Duodenal mucosa (tissue), 2 donors: ENCODE results near the gene SLITRK4.
A peak's percentile ranks its signal among the peaks of the same experiment; 100 is the strongest.

ENCODE experiments used
- H3K27ac ChIP-seq: one replicate; pipeline ENCODE4 v1.7.0; 2013; ENCODE audit warnings: low read depth, low read length
- H3K27me3 ChIP-seq, 2 donors: one replicate each; pipeline ENCODE4 v1.7.0; 2013; ENCODE audit warnings: low read length in 2 of 2, control low read depth in 1 of 2; ENCODE audit not compliant: insufficient read depth in 2 of 2, control insufficient read depth in 1 of 2
- H3K36me3 ChIP-seq, 2 donors: one replicate each; pipeline ENCODE4 v1.7.0; 2013; ENCODE audit warnings: low read length in 2 of 2, control low read depth in 1 of 2; ENCODE audit not compliant: insufficient read depth in 2 of 2, control insufficient read depth in 1 of 2
- H3K4me1 ChIP-seq, 2 donors: one replicate each; pipeline ENCODE4 v1.7.0; 2013; ENCODE audit warnings: low read length in 2 of 2, control low read depth in 1 of 2; ENCODE audit not compliant: insufficient read depth in 2 of 2, control insufficient read depth in 1 of 2
- H3K4me3 ChIP-seq, 2 donors: one replicate each; pipeline ENCODE4 v1.7.0; 2013; ENCODE audit warnings: low read length in 2 of 2, low read depth in 1 of 2
- H3K9ac ChIP-seq, 2 donors: one replicate each; pipeline ENCODE4 v1.7.0; 2013; ENCODE audit warnings: low read length in 2 of 2, low read depth in 1 of 2
- H3K9me3 ChIP-seq, 2 donors: one replicate each; pipeline ENCODE4 v1.7.0; 2013; ENCODE audit warnings: low read length in 2 of 2, control low read depth in 1 of 2; ENCODE audit not compliant: control insufficient read depth in 1 of 2

The SLITRK4 gene

GRCh38 chrX:143635915-143636314 lies at the start of gene SLITRK4:
Gene SLITRK4 (minus strand): TSS chrX:143636101. CDS start chrX:143631108, 4,993 bp downstream.
- H3K9ac ChIP-seq = no peak within 1 kb of the TSS
- H3K27me3 ChIP-seq = no peaks in the 10 kb centered on the region
- no peaks in the 10 kb centered on the region for H3K4me1 ChIP-seq
- H3K36me3 ChIP-seq = no peaks in the 10 kb centered on the region
- peak within 1 kb of the TSS in 1 of 2 donors; percentile 15 for H3K4me3 ChIP-seq
- no peak within 1 kb of the TSS for H3K27ac ChIP-seq
- no peaks in the 10 kb centered on the region for H3K9me3 ChIP-seq

- no peak overlapping the region for H3K27ac ChIP-seq
- no peak overlapping the region for H3K9ac ChIP-seq
- H3K4me1 ChIP-seq = no peaks in the 10 kb centered on the region
- H3K9me3 ChIP-seq = no peaks in the 10 kb centered on the region
- H3K27me3 ChIP-seq = no peaks in the 10 kb centered on the region
- H3K36me3 ChIP-seq = no peaks in the 10 kb centered on the region
- no peak overlapping the region for H3K4me3 ChIP-seq
These were observed 47.6 kb upstream of the SLITRK4 start for GRCh38 chrX:143683486-143683885.

GRCh38 chrX:143674926-143675325 lies 39.0 kb upstream of the SLITRK4 start:
- Histone ChIP-seq H3K9ac (no peak overlapping the region), H3K4me1 (no peaks in the 10 kb centered on the region), H3K4me3 (no peak overlapping the region), H3K27ac (no peak overlapping the region), H3K36me3 (no peaks in the 10 kb centered on the region), H3K27me3 (no peaks in the 10 kb centered on the region), H3K9me3 (no peaks in the 10 kb centered on the region)

- Histone ChIP-seq H3K9ac (no peak overlapping the region), H3K36me3 (no peaks in the 10 kb centered on the region), H3K27ac (no peak overlapping the region), H3K9me3 (no peaks in the 10 kb centered on the region), H3K4me3 (no peak overlapping the region), H3K4me1 (no peaks in the 10 kb centered on the region), H3K27me3 (no peaks in the 10 kb centered on the region)
These were observed 33.5 kb upstream of the SLITRK4 start for GRCh38 chrX:143669395-143669794.

GRCh38 chrX:143664302-143664701 lies 28.4 kb upstream of the SLITRK4 start:
- H3K4me1 ChIP-seq = no peaks in the 10 kb centered on the region
- H3K9ac ChIP-seq = no peak overlapping the region
- no peaks in the 10 kb centered on the region for H3K9me3 ChIP-seq
- H3K27me3 ChIP-seq = no peaks in the 10 kb centered on the region
- no peak overlapping the region for H3K4me3 ChIP-seq
- H3K27ac ChIP-seq = no peak overlapping the region
- H3K36me3 ChIP-seq = no peaks in the 10 kb centered on the region

- Histone ChIP-seq H3K4me1 (no peaks in the 10 kb centered on the region), H3K27ac (no peak overlapping the region), H3K9me3 (no peaks in the 10 kb centered on the region), H3K4me3 (no peak overlapping the region), H3K36me3 (no peaks in the 10 kb centered on the region), H3K9ac (no peak overlapping the region), H3K27me3 (no peaks in the 10 kb centered on the region)
These were observed 27.9 kb upstream of the SLITRK4 start for GRCh38 chrX:143663755-143664154.

- no peak overlapping the region for H3K27ac ChIP-seq
- no peaks in the 10 kb centered on the region for H3K27me3 ChIP-seq
- no peak overlapping the region for H3K9ac ChIP-seq
- H3K9me3 ChIP-seq = no peaks in the 10 kb centered on the region
- H3K36me3 ChIP-seq = no peaks in the 10 kb centered on the region
- H3K4me3 ChIP-seq = no peak overlapping the region
- H3K4me1 ChIP-seq = no peaks in the 10 kb centered on the region
These were observed 25.4 kb upstream of the SLITRK4 start for GRCh38 chrX:143661286-143661685.

GRCh38 chrX:143648705-143649104 lies 12.8 kb upstream of the SLITRK4 start:
- no peaks in the 10 kb centered on the region for H3K36me3 ChIP-seq
- H3K27me3 ChIP-seq = no peaks in the 10 kb centered on the region
- no peaks in the 10 kb centered on the region for H3K9me3 ChIP-seq
- H3K27ac ChIP-seq = no peak overlapping the region
- no peak overlapping the region for H3K9ac ChIP-seq
- no peaks in the 10 kb centered on the region for H3K4me1 ChIP-seq
- no peak overlapping the region for H3K4me3 ChIP-seq

- Histone ChIP-seq H3K9ac (no peak overlapping the region), H3K27ac (no peak overlapping the region), H3K4me1 (no peaks in the 10 kb centered on the region), H3K4me3 (no peak overlapping the region), H3K27me3 (no peaks in the 10 kb centered on the region), H3K36me3 (no peaks in the 10 kb centered on the region), H3K9me3 (no peaks in the 10 kb centered on the region)
These were observed 6.5 kb upstream of the SLITRK4 start for GRCh38 chrX:143642426-143642825.

- H3K36me3 ChIP-seq = no peaks in the 10 kb centered on the region
- H3K27ac ChIP-seq = no peak overlapping the region
- H3K9ac ChIP-seq = no peak overlapping the region
- H3K4me1 ChIP-seq = no peaks in the 10 kb centered on the region
- no peaks in the 10 kb centered on the region for H3K9me3 ChIP-seq
- no peak overlapping the region for H3K4me3 ChIP-seq
- no peaks in the 10 kb centered on the region for H3K27me3 ChIP-seq
These were observed 930 bp upstream of the SLITRK4 start for GRCh38 chrX:143636831-143637230.
